ENCODE measurements around the gene ZNF302. TPM values are rescaled to one million over a fixed set of nuclear protein-coding genes. Genes with fewer than 3 reads are reported as not detected.

The ZNF302 gene
- total and polyA plus RNA-seq, 2 experiments from 2014 or later, result 16.6 to 27.4 TPM

DNA sequence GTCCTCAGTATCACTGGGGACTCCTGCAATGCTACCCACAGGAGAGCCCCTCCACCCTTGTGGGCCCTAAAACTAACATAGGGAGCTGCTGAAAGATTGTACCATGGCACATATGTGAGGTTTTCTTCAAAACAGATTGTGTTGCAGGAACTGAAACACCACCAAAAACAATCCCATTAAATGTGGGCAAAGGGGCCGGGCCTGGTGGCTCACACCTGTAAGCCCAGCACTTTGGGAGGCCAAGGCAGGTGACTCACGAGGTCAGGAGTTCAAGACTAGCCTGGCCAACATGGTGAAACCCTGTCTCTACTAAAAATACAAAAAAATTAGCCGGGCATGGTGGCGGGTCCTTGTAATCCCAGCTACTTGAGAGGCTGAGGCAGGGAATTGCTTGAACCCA, 35.2 kb upstream of the ZNF302 start (continued):
- TF ChIP-seq, protein P1, sequence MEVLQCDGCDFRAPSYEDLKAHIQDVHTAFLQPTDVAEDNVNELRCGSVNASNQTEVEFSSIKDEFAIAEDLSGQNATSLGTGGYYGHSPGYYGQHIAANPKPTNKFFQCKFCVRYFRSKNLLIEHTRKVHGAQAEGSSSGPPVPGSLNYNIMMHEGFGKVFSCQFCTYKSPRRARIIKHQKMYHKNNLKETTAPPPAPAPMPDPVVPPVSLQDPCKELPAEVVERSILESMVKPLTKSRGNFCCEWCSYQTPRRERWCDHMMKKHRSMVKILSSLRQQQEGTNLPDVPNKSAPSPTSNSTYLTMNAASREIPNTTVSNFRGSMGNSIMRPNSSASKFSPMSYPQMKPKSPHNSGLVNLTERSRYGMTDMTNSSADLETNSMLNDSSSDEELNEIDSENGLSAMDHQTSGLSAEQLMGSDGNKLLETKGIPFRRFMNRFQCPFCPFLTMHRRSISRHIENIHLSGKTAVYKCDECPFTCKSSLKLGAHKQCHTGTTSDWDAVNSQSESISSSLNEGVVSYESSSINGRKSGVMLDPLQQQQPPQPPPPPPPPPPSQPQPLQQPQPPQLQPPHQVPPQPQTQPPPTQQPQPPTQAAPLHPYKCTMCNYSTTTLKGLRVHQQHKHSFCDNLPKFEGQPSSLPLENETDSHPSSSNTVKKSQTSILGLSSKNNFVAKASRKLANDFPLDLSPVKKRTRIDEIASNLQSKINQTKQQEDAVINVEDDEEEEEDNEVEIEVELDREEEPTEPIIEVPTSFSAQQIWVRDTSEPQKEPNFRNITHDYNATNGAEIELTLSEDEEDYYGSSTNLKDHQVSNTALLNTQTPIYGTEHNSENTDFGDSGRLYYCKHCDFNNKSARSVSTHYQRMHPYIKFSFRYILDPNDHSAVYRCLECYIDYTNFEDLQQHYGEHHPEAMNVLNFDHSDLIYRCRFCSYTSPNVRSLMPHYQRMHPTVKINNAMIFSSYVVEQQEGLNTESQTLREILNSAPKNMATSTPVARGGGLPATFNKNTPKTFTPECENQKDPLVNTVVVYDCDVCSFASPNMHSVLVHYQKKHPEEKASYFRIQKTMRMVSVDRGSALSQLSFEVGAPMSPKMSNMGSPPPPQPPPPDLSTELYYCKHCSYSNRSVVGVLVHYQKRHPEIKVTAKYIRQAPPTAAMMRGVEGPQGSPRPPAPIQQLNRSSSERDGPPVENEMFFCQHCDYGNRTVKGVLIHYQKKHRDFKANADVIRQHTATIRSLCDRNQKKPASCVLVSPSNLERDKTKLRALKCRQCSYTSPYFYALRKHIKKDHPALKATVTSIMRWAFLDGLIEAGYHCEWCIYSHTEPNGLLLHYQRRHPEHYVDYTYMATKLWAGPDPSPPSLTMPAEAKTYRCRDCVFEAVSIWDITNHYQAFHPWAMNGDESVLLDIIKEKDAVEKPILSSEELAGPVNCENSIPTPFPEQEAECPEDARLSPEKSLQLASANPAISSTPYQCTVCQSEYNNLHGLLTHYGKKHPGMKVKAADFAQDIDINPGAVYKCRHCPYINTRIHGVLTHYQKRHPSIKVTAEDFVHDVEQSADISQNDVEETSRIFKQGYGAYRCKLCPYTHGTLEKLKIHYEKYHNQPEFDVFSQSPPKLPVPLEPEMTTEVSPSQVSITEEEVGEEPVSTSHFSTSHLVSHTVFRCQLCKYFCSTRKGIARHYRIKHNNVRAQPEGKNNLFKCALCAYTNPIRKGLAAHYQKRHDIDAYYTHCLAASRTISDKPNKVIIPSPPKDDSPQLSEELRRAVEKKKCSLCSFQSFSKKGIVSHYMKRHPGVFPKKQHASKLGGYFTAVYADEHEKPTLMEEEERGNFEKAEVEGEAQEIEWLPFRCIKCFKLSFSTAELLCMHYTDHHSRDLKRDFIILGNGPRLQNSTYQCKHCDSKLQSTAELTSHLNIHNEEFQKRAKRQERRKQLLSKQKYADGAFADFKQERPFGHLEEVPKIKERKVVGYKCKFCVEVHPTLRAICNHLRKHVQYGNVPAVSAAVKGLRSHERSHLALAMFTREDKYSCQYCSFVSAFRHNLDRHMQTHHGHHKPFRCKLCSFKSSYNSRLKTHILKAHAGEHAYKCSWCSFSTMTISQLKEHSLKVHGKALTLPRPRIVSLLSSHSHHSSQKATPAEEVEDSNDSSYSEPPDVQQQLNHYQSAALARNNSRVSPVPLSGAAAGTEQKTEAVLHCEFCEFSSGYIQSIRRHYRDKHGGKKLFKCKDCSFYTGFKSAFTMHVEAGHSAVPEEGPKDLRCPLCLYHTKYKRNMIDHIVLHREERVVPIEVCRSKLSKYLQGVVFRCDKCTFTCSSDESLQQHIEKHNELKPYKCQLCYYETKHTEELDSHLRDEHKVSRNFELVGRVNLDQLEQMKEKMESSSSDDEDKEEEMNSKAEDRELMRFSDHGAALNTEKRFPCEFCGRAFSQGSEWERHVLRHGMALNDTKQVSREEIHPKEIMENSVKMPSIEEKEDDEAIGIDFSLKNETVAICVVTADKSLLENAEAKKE (CRISPR knock-in tag; IDR thresholded peaks at IDR 0.05), result no peak
- TF ChIP-seq EZH2 (IDR thresholded peaks at IDR 0.05; ENCODE audit: low read depth, unreplicated experiment) (no peak), EZH2phosphoT487 (IDR thresholded peaks at IDR 0.05; ENCODE audit: unreplicated experiment) (no peak), STAT1 (IDR thresholded peaks at IDR 0.05; ENCODE audit: unreplicated experiment) (no peak), CREB1 (CRISPR knock-in tag; IDR thresholded peaks at IDR 0.05; ENCODE audit: low read depth) (no peak), ZNF331 (CRISPR knock-in tag; IDR thresholded peaks at IDR 0.05; ENCODE audit: low read depth) (no peak)
- TF ChIP-seq, protein P2, sequence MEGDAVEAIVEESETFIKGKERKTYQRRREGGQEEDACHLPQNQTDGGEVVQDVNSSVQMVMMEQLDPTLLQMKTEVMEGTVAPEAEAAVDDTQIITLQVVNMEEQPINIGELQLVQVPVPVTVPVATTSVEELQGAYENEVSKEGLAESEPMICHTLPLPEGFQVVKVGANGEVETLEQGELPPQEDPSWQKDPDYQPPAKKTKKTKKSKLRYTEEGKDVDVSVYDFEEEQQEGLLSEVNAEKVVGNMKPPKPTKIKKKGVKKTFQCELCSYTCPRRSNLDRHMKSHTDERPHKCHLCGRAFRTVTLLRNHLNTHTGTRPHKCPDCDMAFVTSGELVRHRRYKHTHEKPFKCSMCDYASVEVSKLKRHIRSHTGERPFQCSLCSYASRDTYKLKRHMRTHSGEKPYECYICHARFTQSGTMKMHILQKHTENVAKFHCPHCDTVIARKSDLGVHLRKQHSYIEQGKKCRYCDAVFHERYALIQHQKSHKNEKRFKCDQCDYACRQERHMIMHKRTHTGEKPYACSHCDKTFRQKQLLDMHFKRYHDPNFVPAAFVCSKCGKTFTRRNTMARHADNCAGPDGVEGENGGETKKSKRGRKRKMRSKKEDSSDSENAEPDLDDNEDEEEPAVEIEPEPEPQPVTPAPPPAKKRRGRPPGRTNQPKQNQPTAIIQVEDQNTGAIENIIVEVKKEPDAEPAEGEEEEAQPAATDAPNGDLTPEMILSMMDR (conservative IDR thresholded peaks at IDR 0.05; ENCODE audit: low read depth in 2 of 2), result no peak

DNA sequence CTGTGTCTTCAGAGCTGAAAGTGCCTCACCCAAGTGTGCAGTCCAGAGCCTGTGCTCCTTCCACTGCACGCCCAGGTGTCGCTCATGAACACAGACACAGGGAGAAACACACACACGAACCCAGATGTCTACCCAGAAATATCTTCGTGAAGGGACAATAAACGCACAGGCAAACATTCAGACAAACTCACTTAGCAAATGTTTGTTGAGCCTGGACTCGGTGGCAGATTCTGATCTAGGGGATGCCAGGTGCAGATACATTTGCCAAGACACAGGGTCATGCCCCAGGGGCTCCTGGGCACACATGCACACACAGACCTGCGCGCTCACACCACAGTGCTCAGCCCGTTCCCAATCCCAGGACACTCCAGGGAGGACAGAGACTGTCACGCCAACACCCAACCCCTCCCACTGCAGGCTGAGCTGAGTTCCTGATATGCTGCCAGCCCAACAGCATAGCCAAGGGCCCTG, 32.5 kb upstream of the ZNF302 start:
- no peak for DNase-seq (ENCODE audit: low spot score)
- Mint-ChIP-seq H3K36me3 (ENCODE audit: low read depth) (no peaks in the 10 kb centered on the region), H3K4me1 (no peaks in the 10 kb centered on the region), H3K4me3 (no peak overlapping the region), H3K27me3 (ENCODE audit: insufficient read depth, low read depth, poor library complexity) (peaks cover 2% of the 10 kb centered on the region), H3K27ac (no peak overlapping the region), H3K9me3 (peaks cover 13% of the 10 kb centered on the region; the same call in 2 of the 3 replicates)
- Histone ChIP-seq H4K20me1 (replicated peaks; ENCODE audit: insufficient read depth) (no peaks in the 10 kb centered on the region; the same call in none of the 2 replicates), H3K4me3 (no peak overlapping the region), H3K36me3 (ENCODE audit: insufficient read depth) (no peaks in the 10 kb centered on the region), H3K9me2 (ENCODE audit: insufficient read depth) (no peaks in the 10 kb centered on the region), H3K79me2 (replicated peaks; ENCODE audit: insufficient read depth) (no peaks in the 10 kb centered on the region), H3K27me3 (ENCODE audit: insufficient read depth) (no peaks in the 10 kb centered on the region), H3F3A (replicated peaks; ENCODE audit: low read depth) (no peaks in the 10 kb centered on the region), H3K27ac (ENCODE audit: low read depth) (no peak overlapping the region), H3K4me1 (ENCODE audit: insufficient read depth) (no peaks in the 10 kb centered on the region), H3K4me2 (no peak overlapping the region), H2AFZ (no peak overlapping the region)
- no peak for ATAC-seq
- TF ChIP-seq EZH2 (IDR thresholded peaks at IDR 0.05; ENCODE audit: low read depth, unreplicated experiment) (no peak), STAT1 (IDR thresholded peaks at IDR 0.05; ENCODE audit: unreplicated experiment) (no peak)
- TF ChIP-seq, protein P3, sequence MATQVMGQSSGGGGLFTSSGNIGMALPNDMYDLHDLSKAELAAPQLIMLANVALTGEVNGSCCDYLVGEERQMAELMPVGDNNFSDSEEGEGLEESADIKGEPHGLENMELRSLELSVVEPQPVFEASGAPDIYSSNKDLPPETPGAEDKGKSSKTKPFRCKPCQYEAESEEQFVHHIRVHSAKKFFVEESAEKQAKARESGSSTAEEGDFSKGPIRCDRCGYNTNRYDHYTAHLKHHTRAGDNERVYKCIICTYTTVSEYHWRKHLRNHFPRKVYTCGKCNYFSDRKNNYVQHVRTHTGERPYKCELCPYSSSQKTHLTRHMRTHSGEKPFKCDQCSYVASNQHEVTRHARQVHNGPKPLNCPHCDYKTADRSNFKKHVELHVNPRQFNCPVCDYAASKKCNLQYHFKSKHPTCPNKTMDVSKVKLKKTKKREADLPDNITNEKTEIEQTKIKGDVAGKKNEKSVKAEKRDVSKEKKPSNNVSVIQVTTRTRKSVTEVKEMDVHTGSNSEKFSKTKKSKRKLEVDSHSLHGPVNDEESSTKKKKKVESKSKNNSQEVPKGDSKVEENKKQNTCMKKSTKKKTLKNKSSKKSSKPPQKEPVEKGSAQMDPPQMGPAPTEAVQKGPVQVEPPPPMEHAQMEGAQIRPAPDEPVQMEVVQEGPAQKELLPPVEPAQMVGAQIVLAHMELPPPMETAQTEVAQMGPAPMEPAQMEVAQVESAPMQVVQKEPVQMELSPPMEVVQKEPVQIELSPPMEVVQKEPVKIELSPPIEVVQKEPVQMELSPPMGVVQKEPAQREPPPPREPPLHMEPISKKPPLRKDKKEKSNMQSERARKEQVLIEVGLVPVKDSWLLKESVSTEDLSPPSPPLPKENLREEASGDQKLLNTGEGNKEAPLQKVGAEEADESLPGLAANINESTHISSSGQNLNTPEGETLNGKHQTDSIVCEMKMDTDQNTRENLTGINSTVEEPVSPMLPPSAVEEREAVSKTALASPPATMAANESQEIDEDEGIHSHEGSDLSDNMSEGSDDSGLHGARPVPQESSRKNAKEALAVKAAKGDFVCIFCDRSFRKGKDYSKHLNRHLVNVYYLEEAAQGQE (IDR thresholded peaks at IDR 0.05; ENCODE audit: unreplicated experiment), result no peak
